DMS 273 treated with DMSO at 0.1 percent for 48 hours (cell line): ENCODE measurements around the gene BMS1.
"Not testable (repeated sequence)": the region's sequence is repeated elsewhere in the genome, so short reads cannot be mapped to it uniquely, and the experiment has no call there.

Experiments used
- DNase-seq: peaks from one replicate; lab custom pipeline; 2025; lab: John Stamatoyannopoulos, UW

Gene BMS1

GRCh38 chr10:42782446-42783180, at the start of gene BMS1:
TSS of gene BMS1 (plus strand) at chr10:42782795. CDS start at chr10:42784395, 1,600 bp downstream.
- DNase-seq, result peak; percentile 77

- no peak for DNase-seq
Measured at GRCh38 chr10:42734536-42734935, 48.1 kb upstream of the BMS1 start.

GRCh38 chr10:42738679-42739078, 43.9 kb upstream of the BMS1 start:
- no peak for DNase-seq

GRCh38 chr10:42741536-42741935, 41.1 kb upstream of the BMS1 start:
- not testable (repeated sequence) for DNase-seq

- no peak for DNase-seq
Measured at GRCh38 chr10:42743697-42744096, 38.9 kb upstream of the BMS1 start.

GRCh38 chr10:42744134-42744701, 38.4 kb upstream of the BMS1 start:
- DNase-seq, result no peak

GRCh38 chr10:42753126-42753506, 29.5 kb upstream of the BMS1 start:
- DNase-seq, result peak; percentile 6

GRCh38 chr10:42753507-42754154, 29.0 kb upstream of the BMS1 start:
- DNase-seq, result no peak

GRCh38 chr10:42754155-42755027, 28.2 kb upstream of the BMS1 start:
- DNase-seq, result no peak

GRCh38 chr10:42755028-42755451, 27.6 kb upstream of the BMS1 start:
- DNase-seq, result no peak

- DNase-seq, result no peak
Measured at GRCh38 chr10:42755556-42756093, 27.0 kb upstream of the BMS1 start.

- no peak for DNase-seq
Measured at GRCh38 chr10:42767906-42768305, 14.7 kb upstream of the BMS1 start.

GRCh38 chr10:42768581-42769152, 13.9 kb upstream of the BMS1 start:
- DNase-seq, result no peak

- no peak for DNase-seq
Measured at GRCh38 chr10:42769173-42769572, 13.4 kb upstream of the BMS1 start.

- DNase-seq, result no peak
Measured at GRCh38 chr10:42769673-42770072, 12.9 kb upstream of the BMS1 start.

GRCh38 chr10:42776681-42777080, 5.9 kb upstream of the BMS1 start:
- DNase-seq, result no peak

GRCh38 chr10:42780456-42780855, 2.1 kb upstream of the BMS1 start:
- no peak for DNase-seq

- DNase-seq, result no peak
Measured at GRCh38 chr10:42781893-42782445, 626 bp upstream of the BMS1 start.

- peak; percentile 2 for DNase-seq
Measured at GRCh38 chr10:42783181-42783549, 570 bp downstream of the BMS1 start.

GRCh38 chr10:42785759-42786158, 3.2 kb downstream of the BMS1 start:
- no peak for DNase-seq

- no peak for DNase-seq
Measured at GRCh38 chr10:42790835-42791234, 8.2 kb downstream of the BMS1 start.
